ENCODE results near the gene PLCB1. TPM values are rescaled to one million over a fixed set of nuclear protein-coding genes. Genes with fewer than 3 reads are reported as not detected.

The PLCB1 gene
- total and polyA plus RNA-seq, 2 donors (not counting 1 experiment from before 2014, with no cell fraction given): 13.4 to 23.3 TPM

DNA sequence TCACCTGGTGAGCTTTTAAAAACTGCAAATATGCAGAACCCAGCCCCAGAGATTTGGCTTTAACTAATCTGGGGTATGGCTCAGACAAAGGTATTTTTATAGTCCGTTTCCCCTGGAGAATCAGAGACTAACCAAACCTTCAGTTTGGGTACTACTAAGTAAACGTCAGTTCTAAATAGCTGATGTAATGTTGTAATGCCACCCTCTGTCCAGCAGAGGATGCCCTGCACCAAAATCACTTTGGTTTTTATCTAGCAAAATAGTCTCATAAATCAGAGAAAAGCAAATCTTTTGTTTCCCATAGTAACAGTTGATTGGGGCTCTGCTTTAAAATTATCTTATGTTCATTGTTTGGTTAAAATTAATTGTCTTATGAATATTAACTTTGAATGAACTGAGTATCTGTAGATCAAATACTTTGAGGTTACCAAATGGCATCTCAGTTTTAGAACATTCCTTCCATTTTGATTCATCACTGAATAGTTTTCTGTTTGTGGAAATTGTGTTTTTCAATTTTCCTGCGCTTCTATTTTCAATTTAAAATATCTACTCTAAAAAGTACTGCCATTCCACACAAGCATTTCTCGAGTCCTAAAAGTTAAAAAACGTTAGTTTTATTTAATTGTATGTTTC lies 658.5 kb downstream of the PLCB1 start:
- H3K27me3 ChIP-seq (ENCODE audit: control insufficient read depth, insufficient read depth, low read length): no peaks in the 10 kb centered on the region
- H3K4me3 ChIP-seq (replicated peaks in 1 of 4; ENCODE audit: control extremely low read depth in 1 of 4, insufficient read depth in 1 of 4, low read depth in 3 of 4, low read length in 4 of 4): no peak overlapping the region
- TF ChIP-seq, protein P1, sequence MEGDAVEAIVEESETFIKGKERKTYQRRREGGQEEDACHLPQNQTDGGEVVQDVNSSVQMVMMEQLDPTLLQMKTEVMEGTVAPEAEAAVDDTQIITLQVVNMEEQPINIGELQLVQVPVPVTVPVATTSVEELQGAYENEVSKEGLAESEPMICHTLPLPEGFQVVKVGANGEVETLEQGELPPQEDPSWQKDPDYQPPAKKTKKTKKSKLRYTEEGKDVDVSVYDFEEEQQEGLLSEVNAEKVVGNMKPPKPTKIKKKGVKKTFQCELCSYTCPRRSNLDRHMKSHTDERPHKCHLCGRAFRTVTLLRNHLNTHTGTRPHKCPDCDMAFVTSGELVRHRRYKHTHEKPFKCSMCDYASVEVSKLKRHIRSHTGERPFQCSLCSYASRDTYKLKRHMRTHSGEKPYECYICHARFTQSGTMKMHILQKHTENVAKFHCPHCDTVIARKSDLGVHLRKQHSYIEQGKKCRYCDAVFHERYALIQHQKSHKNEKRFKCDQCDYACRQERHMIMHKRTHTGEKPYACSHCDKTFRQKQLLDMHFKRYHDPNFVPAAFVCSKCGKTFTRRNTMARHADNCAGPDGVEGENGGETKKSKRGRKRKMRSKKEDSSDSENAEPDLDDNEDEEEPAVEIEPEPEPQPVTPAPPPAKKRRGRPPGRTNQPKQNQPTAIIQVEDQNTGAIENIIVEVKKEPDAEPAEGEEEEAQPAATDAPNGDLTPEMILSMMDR (conservative IDR thresholded peaks at IDR 0.05 in 1 of 2, IDR thresholded peaks at IDR 0.05 in 1 of 2; ENCODE audit: low read depth in 1 of 2, low read length in 2 of 2): peak; percentile 99
- TF ChIP-seq EZH2 (IDR thresholded peaks at IDR 0.05; ENCODE audit: low read length, missing control alignments): no peak
- H3K27ac ChIP-seq (ENCODE audit: insufficient read depth, low read length): no peak overlapping the region
- H3K9ac ChIP-seq (ENCODE audit: insufficient read depth, low read length): no peak overlapping the region
- peak; percentile 45 to 70 for DNase-seq (ENCODE audit: low read depth in 2 of 2)
- H3K9me3 ChIP-seq (ENCODE audit: control insufficient read depth, insufficient read depth, low read depth, low read length): no peaks in the 10 kb centered on the region
- H3K4me1 ChIP-seq (ENCODE audit: control insufficient read depth, extremely low read depth, insufficient read depth, low read length): no peaks in the 10 kb centered on the region
- no peaks in the 10 kb centered on the region for H4K20me1 ChIP-seq (ENCODE audit: control insufficient read depth, extremely low read depth, insufficient read depth, low read length)
- H3K79me2 ChIP-seq (ENCODE audit: control insufficient read depth, insufficient read depth, low read length): no peaks in the 10 kb centered on the region
- H2AFZ ChIP-seq (ENCODE audit: low read length): no peak overlapping the region
- no peaks in the 10 kb centered on the region for H3K36me3 ChIP-seq (ENCODE audit: control insufficient read depth, insufficient read depth, low read length)
- no peak overlapping the region for H3K4me2 ChIP-seq (ENCODE audit: extremely low read depth, insufficient read depth, low read length)

DNA sequence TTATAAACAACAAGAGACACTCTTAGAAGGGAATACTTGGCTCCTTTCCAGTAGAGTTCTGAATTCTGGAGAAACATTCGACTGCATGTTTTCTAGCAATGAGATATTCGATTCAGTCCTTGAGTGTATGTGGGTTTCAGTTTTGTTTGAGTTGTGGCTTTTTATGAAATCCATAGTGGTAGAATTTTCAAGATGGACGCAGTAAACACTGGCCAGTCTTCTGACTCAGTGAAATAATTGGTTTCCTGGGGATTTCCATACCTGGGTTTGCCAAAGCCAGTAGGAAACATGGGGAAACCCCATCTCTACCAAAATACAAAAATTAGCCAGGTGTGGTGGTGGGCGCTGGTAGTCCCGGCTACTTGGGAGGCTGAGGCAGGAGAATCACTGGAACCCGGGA lies 663.3 kb downstream of the PLCB1 start:
- H3K36me3 ChIP-seq (ENCODE audit: control insufficient read depth, insufficient read depth, low read length): no peaks in the 10 kb centered on the region
- no peaks in the 10 kb centered on the region for H3K27me3 ChIP-seq (ENCODE audit: control insufficient read depth, insufficient read depth, low read length)
- no peak for TF ChIP-seq EZH2 (IDR thresholded peaks at IDR 0.05; ENCODE audit: low read length, missing control alignments)
- TF ChIP-seq, protein P1 (conservative IDR thresholded peaks at IDR 0.05 in 1 of 2, IDR thresholded peaks at IDR 0.05 in 1 of 2; ENCODE audit: low read depth in 1 of 2, low read length in 2 of 2): no peak
- no peak overlapping the region for H3K4me2 ChIP-seq (ENCODE audit: extremely low read depth, insufficient read depth, low read length)
- H4K20me1 ChIP-seq (ENCODE audit: control insufficient read depth, extremely low read depth, insufficient read depth, low read length): no peaks in the 10 kb centered on the region
- DNase-seq (ENCODE audit: low read depth in 2 of 2): no peak
- no peak overlapping the region for H3K4me3 ChIP-seq (replicated peaks in 1 of 4; ENCODE audit: control extremely low read depth in 1 of 4, insufficient read depth in 1 of 4, low read depth in 3 of 4, low read length in 4 of 4)
- no peak overlapping the region for H3K9ac ChIP-seq (ENCODE audit: insufficient read depth, low read length)
- H3K9me3 ChIP-seq (ENCODE audit: control insufficient read depth, insufficient read depth, low read depth, low read length): no peaks in the 10 kb centered on the region
- no peak overlapping the region for H2AFZ ChIP-seq (ENCODE audit: low read length)
- H3K4me1 ChIP-seq (ENCODE audit: control insufficient read depth, extremely low read depth, insufficient read depth, low read length): no peaks in the 10 kb centered on the region
- H3K27ac ChIP-seq (ENCODE audit: insufficient read depth, low read length): no peak overlapping the region
- no peaks in the 10 kb centered on the region for H3K79me2 ChIP-seq (ENCODE audit: control insufficient read depth, insufficient read depth, low read length)

DNA sequence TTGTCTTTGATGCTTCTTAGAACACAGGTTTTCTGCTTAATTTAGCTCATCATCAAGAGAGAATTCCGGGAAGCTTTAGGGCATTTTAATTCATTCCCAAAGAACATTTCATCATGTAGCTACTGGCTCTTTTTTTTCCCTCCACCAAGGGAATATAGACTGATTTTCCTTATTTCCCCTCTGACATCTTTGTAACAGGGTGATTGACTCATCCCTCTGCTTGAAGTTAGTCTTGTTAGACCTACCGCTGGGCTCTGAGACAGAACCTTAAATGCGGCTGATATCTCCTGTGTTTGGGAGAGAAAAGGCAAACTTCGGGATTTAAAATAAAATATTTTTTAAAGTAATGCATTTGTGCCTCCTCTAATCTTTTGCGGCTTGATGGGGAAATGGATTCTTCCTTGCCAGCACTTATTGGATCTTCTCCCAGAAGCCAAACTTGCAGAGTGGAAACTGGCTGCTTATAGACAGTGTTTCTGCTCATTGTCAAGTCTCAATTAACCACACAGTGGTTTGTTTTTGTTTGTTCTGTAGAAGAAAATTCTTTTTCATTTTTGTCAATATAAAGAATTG lies 664.1 kb downstream of the PLCB1 start:
- no peak overlapping the region for H3K4me2 ChIP-seq (ENCODE audit: extremely low read depth, insufficient read depth, low read length)
- no peaks in the 10 kb centered on the region for H3K9me3 ChIP-seq (ENCODE audit: control insufficient read depth, insufficient read depth, low read depth, low read length)
- H3K27me3 ChIP-seq (ENCODE audit: control insufficient read depth, insufficient read depth, low read length): no peaks in the 10 kb centered on the region
- H3K9ac ChIP-seq (ENCODE audit: insufficient read depth, low read length): no peak overlapping the region
- H3K4me3 ChIP-seq (replicated peaks in 1 of 4; ENCODE audit: control extremely low read depth in 1 of 4, insufficient read depth in 1 of 4, low read depth in 3 of 4, low read length in 4 of 4): no peak overlapping the region
- no peak for TF ChIP-seq EZH2 (IDR thresholded peaks at IDR 0.05; ENCODE audit: low read length, missing control alignments)
- TF ChIP-seq, protein P1 (conservative IDR thresholded peaks at IDR 0.05 in 1 of 2, IDR thresholded peaks at IDR 0.05 in 1 of 2; ENCODE audit: low read depth in 1 of 2, low read length in 2 of 2): no peak
- H2AFZ ChIP-seq (ENCODE audit: low read length): no peak overlapping the region
- DNase-seq (ENCODE audit: low read depth in 2 of 2): peak; percentile 58
- no peak overlapping the region for H3K27ac ChIP-seq (ENCODE audit: insufficient read depth, low read length)
- no peaks in the 10 kb centered on the region for H3K4me1 ChIP-seq (ENCODE audit: control insufficient read depth, extremely low read depth, insufficient read depth, low read length)
- H4K20me1 ChIP-seq (ENCODE audit: control insufficient read depth, extremely low read depth, insufficient read depth, low read length): no peaks in the 10 kb centered on the region
- H3K79me2 ChIP-seq (ENCODE audit: control insufficient read depth, insufficient read depth, low read length): no peaks in the 10 kb centered on the region
- no peaks in the 10 kb centered on the region for H3K36me3 ChIP-seq (ENCODE audit: control insufficient read depth, insufficient read depth, low read length)
